ENCODE data around the gene RAD17. TPM values are rescaled to one million over a fixed set of nuclear protein-coding genes. Genes with fewer than 3 reads are reported as not detected.
"Not testable (repeated sequence)": the region's sequence is repeated elsewhere in the genome, so short reads cannot be mapped to it uniquely, and the experiment has no call there.

RAD17 gene
- total RNA-seq, 3 donors from 2014 or later = 19.9 to 25.1 (median 24.7) TPM

GRCh38 chr5:69364414-69364813 is 5.2 kb upstream of the RAD17 start:
- peak in 1 of 2 donors; percentile 11 for ATAC-seq
- no peaks in the 10 kb centered on the region for H3K9me3 Mint-ChIP-seq
- no peak overlapping the region for H3K4me3 Mint-ChIP-seq
- no peaks in the 10 kb centered on the region for H3K27me3 Mint-ChIP-seq (ENCODE audit: low read depth)
- peaks cover 35% of the 10 kb centered on the region for H3K4me1 Mint-ChIP-seq (ENCODE audit: low read depth)
- peaks cover 22% of the 10 kb centered on the region for H3K36me3 Mint-ChIP-seq (ENCODE audit: insufficient read depth)
- no peak for DNase-seq

- H3K4me3 Mint-ChIP-seq = no peak overlapping the region
- H3K9me3 Mint-ChIP-seq = no peaks in the 10 kb centered on the region
- no peak for ATAC-seq
- peaks cover 35% of the 10 kb centered on the region for H3K4me1 Mint-ChIP-seq (ENCODE audit: low read depth)
- H3K27me3 Mint-ChIP-seq (ENCODE audit: low read depth) = no peaks in the 10 kb centered on the region
- peaks cover 22% of the 10 kb centered on the region for H3K36me3 Mint-ChIP-seq (ENCODE audit: insufficient read depth)
- no peak for DNase-seq
These were observed 4.8 kb upstream of the RAD17 start for GRCh38 chr5:69364850-69365249.

- ATAC-seq = no peak
- H3K4me1 Mint-ChIP-seq (ENCODE audit: low read depth) = peaks cover 41% of the 10 kb centered on the region
These were observed 1.8 kb upstream of the RAD17 start for GRCh38 chr5:69367697-69368279.

GRCh38 chr5:69368458-69369339 is 919 bp upstream of the RAD17 start:
- H3K4me3 Mint-ChIP-seq = peak overlapping the region; percentile 93
- H3K36me3 Mint-ChIP-seq (ENCODE audit: insufficient read depth) = peaks cover 12% of the 10 kb centered on the region
- H3K9me3 Mint-ChIP-seq = no peaks in the 10 kb centered on the region
- H3K4me1 Mint-ChIP-seq (ENCODE audit: low read depth) = peaks cover 42% of the 10 kb centered on the region
- no peaks in the 10 kb centered on the region for H3K27me3 Mint-ChIP-seq (ENCODE audit: low read depth)
- DNase-seq = peak; percentile 26
- ATAC-seq = peak; percentile 36 to 38

More at GRCh38 chr5:69367697-69368279, 1.8 kb upstream of the RAD17 start:
- H3K27me3 Mint-ChIP-seq (ENCODE audit: low read depth) = no peaks in the 10 kb centered on the region
- no peak for DNase-seq
- H3K4me3 Mint-ChIP-seq = peak overlapping the region; percentile 93
- H3K9me3 Mint-ChIP-seq = no peaks in the 10 kb centered on the region
- peaks cover 14% of the 10 kb centered on the region for H3K36me3 Mint-ChIP-seq (ENCODE audit: insufficient read depth)

- H3K4me1 Mint-ChIP-seq (ENCODE audit: low read depth) = peaks cover 35% of the 10 kb centered on the region
- not testable (repeated sequence) for DNase-seq; H3K27me3 Mint-ChIP-seq (ENCODE audit: low read depth); ATAC-seq; H3K36me3 Mint-ChIP-seq (ENCODE audit: insufficient read depth); H3K9me3 Mint-ChIP-seq
- H3K4me3 Mint-ChIP-seq = peak overlapping the region; percentile 93
These were observed 717 bp downstream of the RAD17 start for GRCh38 chr5:69370335-69370734.

GRCh38 chr5:69372394-69372793 is 2.8 kb downstream of the RAD17 start:
- no peak for DNase-seq
- Mint-ChIP-seq H3K4me1 (ENCODE audit: low read depth) (peaks cover 24% of the 10 kb centered on the region), H3K4me3 (no peak overlapping the region), H3K36me3 (ENCODE audit: insufficient read depth) (peaks cover 13% of the 10 kb centered on the region), H3K27me3 (ENCODE audit: low read depth) (no peaks in the 10 kb centered on the region), H3K9me3 (no peaks in the 10 kb centered on the region)
- no peak for ATAC-seq

GRCh38 chr5:69374911-69375446 is 5.4 kb downstream of the RAD17 start:
- H3K9me3 Mint-ChIP-seq = no peaks in the 10 kb centered on the region
- peaks cover 11% of the 10 kb centered on the region for H3K36me3 Mint-ChIP-seq (ENCODE audit: insufficient read depth)
- H3K27me3 Mint-ChIP-seq (ENCODE audit: low read depth) = no peaks in the 10 kb centered on the region
- H3K4me1 Mint-ChIP-seq (ENCODE audit: low read depth) = peaks cover 13% of the 10 kb centered on the region
- no peak overlapping the region for H3K4me3 Mint-ChIP-seq
- ATAC-seq (no peak), DNase-seq (no peak)

- DNase-seq (no peak), ATAC-seq (no peak)
- no peak overlapping the region for H3K4me3 Mint-ChIP-seq
- H3K9me3 Mint-ChIP-seq = no peaks in the 10 kb centered on the region
- no peaks in the 10 kb centered on the region for H3K4me1 Mint-ChIP-seq (ENCODE audit: low read depth)
- H3K36me3 Mint-ChIP-seq (ENCODE audit: insufficient read depth) = peaks cover 11% of the 10 kb centered on the region
- H3K27me3 Mint-ChIP-seq (ENCODE audit: low read depth) = no peaks in the 10 kb centered on the region
These were observed 8.8 kb downstream of the RAD17 start for GRCh38 chr5:69378376-69378775.

- Mint-ChIP-seq H3K4me1 (ENCODE audit: low read depth) (no peaks in the 10 kb centered on the region), H3K36me3 (ENCODE audit: insufficient read depth) (peaks cover 26% of the 10 kb centered on the region), H3K27me3 (ENCODE audit: low read depth) (no peaks in the 10 kb centered on the region), H3K9me3 (no peaks in the 10 kb centered on the region), H3K4me3 (no peak overlapping the region)
- ATAC-seq (no peak), DNase-seq (no peak)
These were observed 35.2 kb downstream of the RAD17 start for GRCh38 chr5:69404659-69405330.

- peak; percentile 80 to 89 for ATAC-seq
- Mint-ChIP-seq H3K4me3 (peak within 1 kb of the TSS; percentile 74), H3K36me3 (ENCODE audit: insufficient read depth) (peaks cover 16% of the 10 kb centered on the region), H3K9me3 (no peaks in the 10 kb centered on the region), H3K27me3 (ENCODE audit: low read depth) (no peaks in the 10 kb centered on the region), H3K4me1 (ENCODE audit: low read depth) (peaks cover 13% of the 10 kb centered on the region)
- peak; percentile 27 for DNase-seq
These were observed 45.4 kb downstream of the RAD17 start, which contains the start of gene MARVELD2 for GRCh38 chr5:69414885-69415583. TSS of gene MARVELD2 (plus strand) at chr5:69415116. CDS start at chr5:69419386, 4,270 bp downstream.

- no peaks in the 10 kb centered on the region for H3K9me3 Mint-ChIP-seq
- no peaks in the 10 kb centered on the region for H3K27me3 Mint-ChIP-seq (ENCODE audit: low read depth)
- DNase-seq (no peak), ATAC-seq (peak in 1 of 2 donors; percentile 18)
- peaks cover 13% of the 10 kb centered on the region for H3K36me3 Mint-ChIP-seq (ENCODE audit: insufficient read depth)
- H3K4me1 Mint-ChIP-seq (ENCODE audit: low read depth) = peaks cover 13% of the 10 kb centered on the region
- H3K4me3 Mint-ChIP-seq = peak overlapping the region; percentile 67
These were observed 46.0 kb downstream of the RAD17 start for GRCh38 chr5:69415584-69415958.

- ATAC-seq = no peak
- DNase-seq = no peak
- Mint-ChIP-seq H3K9me3 (no peaks in the 10 kb centered on the region), H3K4me3 (peak overlapping the region; percentile 67), H3K27me3 (ENCODE audit: low read depth) (no peaks in the 10 kb centered on the region), H3K36me3 (ENCODE audit: insufficient read depth) (peaks cover 13% of the 10 kb centered on the region), H3K4me1 (ENCODE audit: low read depth) (peaks cover 13% of the 10 kb centered on the region)
These were observed 46.6 kb downstream of the RAD17 start for GRCh38 chr5:69416180-69416579.

GRCh38 chr5:69416699-69417098 is 47.1 kb downstream of the RAD17 start:
- Mint-ChIP-seq H3K4me3 (peak overlapping the region; percentile 50), H3K27me3 (ENCODE audit: low read depth) (no peaks in the 10 kb centered on the region), H3K36me3 (ENCODE audit: insufficient read depth) (peaks cover 8% of the 10 kb centered on the region), H3K9me3 (no peaks in the 10 kb centered on the region), H3K4me1 (ENCODE audit: low read depth) (peaks cover 13% of the 10 kb centered on the region)
- DNase-seq (no peak), ATAC-seq (no peak)

GRCh38 chr5:69418554-69418953 is 48.9 kb downstream of the RAD17 start:
- Mint-ChIP-seq H3K4me1 (ENCODE audit: low read depth) (peaks cover 13% of the 10 kb centered on the region), H3K27me3 (ENCODE audit: low read depth) (no peaks in the 10 kb centered on the region), H3K36me3 (ENCODE audit: insufficient read depth) (peaks cover 8% of the 10 kb centered on the region), H3K9me3 (peaks cover 3% of the 10 kb centered on the region), H3K4me3 (no peak overlapping the region)
- ATAC-seq (no peak), DNase-seq (no peak)

All from activated T-cell treated with anti-CD3 and anti-CD28 coated beads, Interleukin-2, amount 50 U/mL, for 4 hours (primary cell).